ENCODE results near the gene DLX6.

DNA sequence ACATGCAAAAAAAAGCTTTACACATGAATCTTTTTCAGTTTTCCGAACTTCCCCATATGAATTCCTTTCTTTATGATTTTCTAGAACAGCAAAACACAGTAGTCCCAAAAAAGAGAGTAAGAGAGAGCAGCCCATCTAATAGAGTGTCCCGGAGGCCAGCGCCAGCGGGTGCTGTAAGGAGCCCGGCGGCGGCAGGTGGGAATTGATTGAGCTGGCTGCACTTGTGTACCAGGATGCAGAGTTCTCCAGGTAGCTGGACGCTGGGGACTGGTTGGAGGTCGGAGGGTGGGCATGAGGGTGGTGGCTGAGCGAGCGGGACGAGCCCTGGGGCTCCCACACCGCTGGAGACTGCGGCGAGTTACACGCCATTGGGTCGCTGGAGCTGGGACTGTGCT, 15.2 kb downstream of the DLX6 start:
- TF ChIP-seq, protein P1, sequence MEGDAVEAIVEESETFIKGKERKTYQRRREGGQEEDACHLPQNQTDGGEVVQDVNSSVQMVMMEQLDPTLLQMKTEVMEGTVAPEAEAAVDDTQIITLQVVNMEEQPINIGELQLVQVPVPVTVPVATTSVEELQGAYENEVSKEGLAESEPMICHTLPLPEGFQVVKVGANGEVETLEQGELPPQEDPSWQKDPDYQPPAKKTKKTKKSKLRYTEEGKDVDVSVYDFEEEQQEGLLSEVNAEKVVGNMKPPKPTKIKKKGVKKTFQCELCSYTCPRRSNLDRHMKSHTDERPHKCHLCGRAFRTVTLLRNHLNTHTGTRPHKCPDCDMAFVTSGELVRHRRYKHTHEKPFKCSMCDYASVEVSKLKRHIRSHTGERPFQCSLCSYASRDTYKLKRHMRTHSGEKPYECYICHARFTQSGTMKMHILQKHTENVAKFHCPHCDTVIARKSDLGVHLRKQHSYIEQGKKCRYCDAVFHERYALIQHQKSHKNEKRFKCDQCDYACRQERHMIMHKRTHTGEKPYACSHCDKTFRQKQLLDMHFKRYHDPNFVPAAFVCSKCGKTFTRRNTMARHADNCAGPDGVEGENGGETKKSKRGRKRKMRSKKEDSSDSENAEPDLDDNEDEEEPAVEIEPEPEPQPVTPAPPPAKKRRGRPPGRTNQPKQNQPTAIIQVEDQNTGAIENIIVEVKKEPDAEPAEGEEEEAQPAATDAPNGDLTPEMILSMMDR (IDR thresholded peaks at IDR 0.05), result no peak
- no peak for TF ChIP-seq POLR2A (IDR thresholded peaks at IDR 0.05)
- TF ChIP-seq POLR2AphosphoS5 (IDR thresholded peaks at IDR 0.05), result no peak
- no peak for TF ChIP-seq EP300 (IDR thresholded peaks at IDR 0.05; ENCODE audit: low read depth)

Data from transverse colon (tissue), 4 donors.